ENCODE measurements around the gene PTPRN2. TPM values are rescaled to one million over a fixed set of nuclear protein-coding genes. Genes with fewer than 3 reads are reported as not detected.

The PTPRN2 gene
- total and polyA plus RNA-seq, 2 donors (not counting 3 experiments of a cell fraction or from before 2014, with no cell fraction given) = 0.62 to 0.88 TPM

DNA sequence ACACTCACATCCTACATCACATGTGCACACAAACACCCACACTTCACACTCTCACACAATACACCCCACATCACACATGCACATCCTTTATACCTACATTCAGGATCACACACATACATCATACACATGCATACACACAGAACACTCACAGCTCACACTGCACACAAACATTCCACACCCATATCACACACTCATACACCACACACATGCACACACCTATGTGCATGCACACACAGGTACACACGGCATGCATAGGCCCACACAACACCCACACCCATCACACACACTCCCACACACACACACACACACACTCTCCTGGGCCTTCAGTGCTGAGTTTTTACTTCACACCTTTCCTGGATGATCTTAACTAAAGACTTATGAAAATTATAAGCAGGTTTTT, 1030.4 kb downstream of the PTPRN2 start:
- DNase-seq (ENCODE audit: low read depth, low spot score) = no peak
- no peaks in the 10 kb centered on the region for H4K20me1 ChIP-seq (replicated peaks; ENCODE audit: control insufficient read depth, extremely low read depth, insufficient read depth, low read length)
- H3K79me2 ChIP-seq (ENCODE audit: control insufficient read depth, insufficient read depth, low read length) = no peaks in the 10 kb centered on the region
- FAIRE-seq = no peak
- H3K9ac ChIP-seq (replicated peaks; ENCODE audit: extremely low read depth, insufficient read depth, low read length) = no peak overlapping the region
- no peak overlapping the region for H2AFZ ChIP-seq (ENCODE audit: low read depth, low read length)
- no TSS peak for BruUV-seq (replicated peaks)
- H3K36me3 ChIP-seq (ENCODE audit: control insufficient read depth in 2 of 2, extremely low read depth in 1 of 2, insufficient read depth in 2 of 2, low read length in 2 of 2) = no peaks in the 10 kb centered on the region
- no peak overlapping the region for H3K4me3 ChIP-seq (replicated peaks in 1 of 3; ENCODE audit: insufficient read depth in 1 of 3, low read depth in 1 of 3, low read length in 3 of 3)
- dilution Hi-C loops (cut with MboI; ENCODE audit: extremely low pct_ligation_motif_present, low sequenced_read_pairs) = no loop called here
- no peaks in the 10 kb centered on the region for H3K9me3 ChIP-seq (replicated peaks; ENCODE audit: control insufficient read depth, insufficient read depth, low read length)
- no peak overlapping the region for H3K4me2 ChIP-seq (ENCODE audit: insufficient read depth, low read length)
- TF ChIP-seq FOS (IDR thresholded peaks at IDR 0.05; ENCODE audit: borderline replicate concordance, insufficient read depth, low read length) (no peak), JUN (IDR thresholded peaks at IDR 0.05; ENCODE audit: borderline replicate concordance, insufficient read depth, insufficient read length, low read depth) (no peak), POLR2A (IDR thresholded peaks at IDR 0.05; ENCODE audit: low read depth, low read length) (no peak), POLR2AphosphoS5 (IDR thresholded peaks at IDR 0.05; ENCODE audit: insufficient read depth, low read depth, low read length) (no peak), MYC (IDR thresholded peaks at IDR 0.05; ENCODE audit: low read depth, low read length) (no peak), GATA2 (IDR thresholded peaks at IDR 0.05; ENCODE audit: insufficient read depth, insufficient read length, low read depth, low read length) (no peak), EZH2 (IDR thresholded peaks at IDR 0.05; ENCODE audit: borderline replicate concordance, low read depth, low read length, severe bottlenecking) (no peak)
- TF ChIP-seq, protein P1, sequence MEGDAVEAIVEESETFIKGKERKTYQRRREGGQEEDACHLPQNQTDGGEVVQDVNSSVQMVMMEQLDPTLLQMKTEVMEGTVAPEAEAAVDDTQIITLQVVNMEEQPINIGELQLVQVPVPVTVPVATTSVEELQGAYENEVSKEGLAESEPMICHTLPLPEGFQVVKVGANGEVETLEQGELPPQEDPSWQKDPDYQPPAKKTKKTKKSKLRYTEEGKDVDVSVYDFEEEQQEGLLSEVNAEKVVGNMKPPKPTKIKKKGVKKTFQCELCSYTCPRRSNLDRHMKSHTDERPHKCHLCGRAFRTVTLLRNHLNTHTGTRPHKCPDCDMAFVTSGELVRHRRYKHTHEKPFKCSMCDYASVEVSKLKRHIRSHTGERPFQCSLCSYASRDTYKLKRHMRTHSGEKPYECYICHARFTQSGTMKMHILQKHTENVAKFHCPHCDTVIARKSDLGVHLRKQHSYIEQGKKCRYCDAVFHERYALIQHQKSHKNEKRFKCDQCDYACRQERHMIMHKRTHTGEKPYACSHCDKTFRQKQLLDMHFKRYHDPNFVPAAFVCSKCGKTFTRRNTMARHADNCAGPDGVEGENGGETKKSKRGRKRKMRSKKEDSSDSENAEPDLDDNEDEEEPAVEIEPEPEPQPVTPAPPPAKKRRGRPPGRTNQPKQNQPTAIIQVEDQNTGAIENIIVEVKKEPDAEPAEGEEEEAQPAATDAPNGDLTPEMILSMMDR (IDR thresholded peaks at IDR 0.05; ENCODE audit: extremely low read depth in 1 of 2, insufficient read depth in 1 of 2, low read depth in 1 of 2, low read length in 2 of 2) = no peak
- TF ChIP-seq, protein P2, sequence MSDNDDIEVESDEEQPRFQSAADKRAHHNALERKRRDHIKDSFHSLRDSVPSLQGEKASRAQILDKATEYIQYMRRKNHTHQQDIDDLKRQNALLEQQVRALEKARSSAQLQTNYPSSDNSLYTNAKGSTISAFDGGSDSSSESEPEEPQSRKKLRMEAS (IDR thresholded peaks at IDR 0.05; ENCODE audit: insufficient read depth, insufficient read length) = no peak
- CTCF ChIA-PET = no interaction called here
- H3K27ac ChIP-seq (ENCODE audit: insufficient read depth, low read depth, low read length) = no peak overlapping the region
- POLR2A ChIA-PET = no interaction called here
- H3K9me1 ChIP-seq (replicated peaks; ENCODE audit: control insufficient read depth, extremely low read depth, insufficient read depth, low read length) = no peaks in the 10 kb centered on the region
- no peaks in the 10 kb centered on the region for H3K4me1 ChIP-seq (ENCODE audit: control insufficient read depth, extremely low read depth, insufficient read depth, low read length)
- intact Hi-C loops (cut with micrococcal nuclease) = no loop called here
- no peaks in the 10 kb centered on the region for H3K27me3 ChIP-seq (ENCODE audit: control insufficient read depth in 2 of 2, insufficient read depth in 2 of 2, low read length in 2 of 2)

Data from endothelial cell of umbilical vein (primary cell).